AG10803 (cell line): ENCODE data around the gene C12orf57.

Experiments used
- DNase-seq: peaks from one replicate; pipeline ENCODE4 v3.0.0; 2010; ENCODE audit warnings: low read depth
- H3K4me3 ChIP-seq: 2 replicates; pipeline ENCODE4 v1.5.1; 2011; ENCODE audit warnings: mild to moderate bottlenecking, low read length, control low read depth
- CTCF ChIP-seq: conservative IDR thresholded peaks from 2 replicates; pipeline ENCODE4 v1.5.1; 2011; ENCODE audit warnings: mild to moderate bottlenecking, low read length, control low read depth, inconsistent platforms

The C12orf57 gene

GRCh38 chr12:6979453-6979852 is 35.6 kb downstream of the C12orf57 start:
- no peak for DNase-seq
- no peak overlapping the region for H3K4me3 ChIP-seq
- TF ChIP-seq CTCF: no peak

- H3K4me3 ChIP-seq: no peak overlapping the region
- DNase-seq: no peak
- no peak for TF ChIP-seq CTCF
Measured at GRCh38 chr12:6980075-6980474, 36.3 kb downstream of the C12orf57 start.

GRCh38 chr12:6980740-6981139 is 36.9 kb downstream of the C12orf57 start:
- TF ChIP-seq CTCF: no peak
- H3K4me3 ChIP-seq: no peak overlapping the region
- no peak for DNase-seq

- no peak for TF ChIP-seq CTCF
- H3K4me3 ChIP-seq: no peak overlapping the region
- no peak for DNase-seq
Measured at GRCh38 chr12:6981152-6982052, 37.6 kb downstream of the C12orf57 start.

GRCh38 chr12:6982532-6982931 is 38.7 kb downstream of the C12orf57 start:
- no peak overlapping the region for H3K4me3 ChIP-seq
- no peak for DNase-seq
- no peak for TF ChIP-seq CTCF

- DNase-seq: no peak
- H3K4me3 ChIP-seq: no peak overlapping the region
- TF ChIP-seq CTCF: no peak
Measured at GRCh38 chr12:6987956-6988553, 44.2 kb downstream of the C12orf57 start.
